Measurements from ENCODE around the gene CMC2.

CMC2 gene

GRCh38 chr16:80962879-80963278 lies 43.8 kb downstream of the CMC2 start:
- no peak for DNase-seq (ENCODE audit: low spot score)
- POLR2A ChIA-PET (ENCODE audit: low non-redundant PET) = no interaction called here
- TF ChIP-seq CTCF (conservative IDR thresholded peaks at IDR 0.05; ENCODE audit: low read depth) = no peak
- no peak overlapping the region for H3K27ac ChIP-seq
- CTCF ChIA-PET = no interaction called here

GRCh38 chr16:80958284-80958683 lies 48.4 kb downstream of the CMC2 start:
- POLR2A ChIA-PET (ENCODE audit: low non-redundant PET) = no interaction called here
- no peak for TF ChIP-seq CTCF (conservative IDR thresholded peaks at IDR 0.05; ENCODE audit: low read depth)
- CTCF ChIA-PET = no interaction called here
- no peak overlapping the region for H3K27ac ChIP-seq
- DNase-seq (ENCODE audit: low spot score) = no peak

- CTCF ChIA-PET = no interaction called here
- no peak overlapping the region for H3K27ac ChIP-seq
- no peak for DNase-seq (ENCODE audit: low spot score)
- no peak for TF ChIP-seq CTCF (conservative IDR thresholded peaks at IDR 0.05; ENCODE audit: low read depth)
- POLR2A ChIA-PET (ENCODE audit: low non-redundant PET) = no interaction called here
These were observed 51.7 kb downstream of the CMC2 start for GRCh38 chr16:80954985-80955384.

GRCh38 chr16:80948886-80949493 lies 57.7 kb downstream of the CMC2 start:
- DNase-seq (ENCODE audit: low spot score) = no peak
- POLR2A ChIA-PET (ENCODE audit: low non-redundant PET) = no interaction called here
- TF ChIP-seq CTCF (conservative IDR thresholded peaks at IDR 0.05; ENCODE audit: low read depth) = no peak
- CTCF ChIA-PET = no interaction called here
- H3K27ac ChIP-seq = no peak overlapping the region

GRCh38 chr16:80947708-80948625 lies 58.7 kb downstream of the CMC2 start:
- CTCF ChIA-PET = no interaction called here
- no peak for TF ChIP-seq CTCF (conservative IDR thresholded peaks at IDR 0.05; ENCODE audit: low read depth)
- POLR2A ChIA-PET (ENCODE audit: low non-redundant PET) = no interaction called here

GRCh38 chr16:80947239-80947638 lies 59.4 kb downstream of the CMC2 start:
- H3K27ac ChIP-seq = no peak overlapping the region
- POLR2A ChIA-PET (ENCODE audit: low non-redundant PET) = no interaction called here
- DNase-seq (ENCODE audit: low spot score) = no peak
- TF ChIP-seq CTCF (conservative IDR thresholded peaks at IDR 0.05; ENCODE audit: low read depth) = no peak
- CTCF ChIA-PET = no interaction called here

More at GRCh38 chr16:80947708-80948625, 58.7 kb downstream of the CMC2 start:
- H3K27ac ChIP-seq = no peak overlapping the region
- no peak for DNase-seq (ENCODE audit: low spot score)

Measured in RWPE1 (cell line).